MM.1S (cell line): ENCODE data around the gene PTPRN2.

ENCODE experiments used
- DNase-seq: peaks from one replicate; pipeline ENCODE4 v3.0.0-alpha.2; 2015
- H2AFZ ChIP-seq: fragments of 300-600 bp; sonication (generic); 2 replicates; pipeline ENCODE4 v1.6.0; 2016; ENCODE audit warnings: antibody characterized with exemption, low read length
- H3F3A ChIP-seq: fragments of 300-600 bp; sonication (generic); 2 replicates; pipeline ENCODE4 v1.6.1; 2016; ENCODE audit warnings: mild to moderate bottlenecking, antibody characterized with exemption, low read length, moderate library complexity, mixed read lengths; ENCODE audit not compliant: insufficient read depth
- H3K27ac ChIP-seq: fragments of 300-600 bp; sonication (generic); 2 replicates; pipeline ENCODE4 v1.5.1; 2016; ENCODE audit warnings: mild to moderate bottlenecking, low read length
- H3K27me3 ChIP-seq: fragments of 300-600 bp; sonication (generic); replicated peaks from 2 replicates; pipeline ENCODE4 v1.6.0; 2016; ENCODE audit warnings: low read length; ENCODE audit not compliant: insufficient read depth
- H3K36me3 ChIP-seq: fragments of 300-600 bp; sonication (generic); replicated peaks from 2 replicates; pipeline ENCODE4 v1.6.1; 2016; ENCODE audit warnings: mild to moderate bottlenecking, low read length, mixed read lengths; ENCODE audit not compliant: insufficient read depth
- H3K4me1 ChIP-seq: fragments of 300-600 bp; sonication (generic); 2 replicates; pipeline ENCODE4 v1.6.1; 2016; ENCODE audit warnings: low read length, mixed read lengths
- H3K4me2 ChIP-seq: fragments of 300-600 bp; sonication (generic); 2 replicates; pipeline ENCODE4 v1.6.0; 2016; ENCODE audit warnings: low read depth, low read length
- H3K4me3 ChIP-seq: fragments of 300-600 bp; sonication (generic); 2 replicates; pipeline ENCODE4 v1.5.1; 2016; ENCODE audit warnings: low read length, mixed read lengths
- H3K79me2 ChIP-seq: fragments of 300-600 bp; sonication (generic); 2 replicates; pipeline ENCODE4 v1.6.1; 2016; ENCODE audit warnings: mixed run types, low read length, mixed read lengths
- H3K9ac ChIP-seq: fragments of 300-600 bp; sonication (generic); 2 replicates; pipeline ENCODE4 v1.6.1; 2016; ENCODE audit warnings: low read length, mixed read lengths
- H3K9me2 ChIP-seq: fragments of 300-600 bp; sonication (generic); replicated peaks from 2 replicates; pipeline ENCODE4 v1.6.1; 2016; ENCODE audit warnings: mild to moderate bottlenecking, low read length, mixed read lengths; ENCODE audit not compliant: insufficient read depth
- H3K9me3 ChIP-seq: fragments of 300-600 bp; sonication (generic); replicated peaks from 2 replicates; pipeline ENCODE4 v1.6.1; 2016; ENCODE audit warnings: mild to moderate bottlenecking, low read length, mixed read lengths; ENCODE audit not compliant: insufficient read depth
- H4K20me1 ChIP-seq: fragments of 300-600 bp; sonication (generic); 2 replicates; pipeline ENCODE4 v1.6.1; 2016; ENCODE audit warnings: mild to moderate bottlenecking, low read length, moderate library complexity, mixed read lengths; ENCODE audit not compliant: insufficient read depth
- EZH2 ChIP-seq: fragments of 300-600 bp; sonication (generic); optimal IDR thresholded peaks from 2 replicates; pipeline ENCODE3; 2017; ENCODE audit warnings: low read depth, mild to moderate bottlenecking, antibody characterized with exemption, low read length, mixed read lengths
- EZH2phosphoT487 ChIP-seq: fragments of 300-600 bp; sonication (generic); IDR thresholded peaks from 2 replicates; pipeline ENCODE4 v1.6.1; 2018; ENCODE audit warnings: antibody characterized with exemption, low read length
- TF ChIP-seq, protein P1 (sequence below): fragments of 300-600 bp; sonication (generic); IDR thresholded peaks from 2 replicates; pipeline ENCODE4 v1.5.1; 2016; ENCODE audit warnings: antibody characterized with exemption, low read length, mixed read lengths

PTPRN2 gene

DNA sequence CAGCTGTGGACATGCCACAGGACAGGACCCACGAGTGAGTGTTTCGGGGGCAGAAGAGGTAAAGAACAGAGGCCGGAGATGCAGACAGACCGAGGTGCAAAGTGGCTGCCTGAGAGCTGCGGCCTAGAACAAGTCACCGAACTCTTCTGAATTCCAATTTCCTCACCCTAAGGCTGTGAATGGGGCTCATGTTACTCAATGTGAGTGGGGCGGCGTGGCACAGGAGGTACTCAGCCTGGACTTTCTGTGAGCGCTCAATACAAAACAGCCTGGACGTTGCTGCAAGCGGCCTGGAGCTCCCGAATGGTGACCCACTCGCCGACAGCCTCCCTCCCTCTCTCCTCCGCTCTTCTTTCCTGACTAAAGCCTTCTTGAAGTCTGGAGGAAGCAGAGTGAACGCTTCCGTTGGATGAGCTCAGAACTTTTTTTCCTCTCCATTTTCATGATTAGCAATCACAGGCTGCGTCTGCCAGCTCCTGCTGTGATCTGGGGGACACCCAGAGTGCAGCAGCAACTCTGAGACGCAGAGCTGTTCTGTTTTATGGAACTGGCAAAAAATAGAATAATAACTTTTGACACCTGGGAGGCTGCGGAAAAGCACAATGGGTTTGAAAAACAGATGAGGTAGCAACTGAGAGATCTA, 108.5 kb downstream of the PTPRN2 start:
- Histone ChIP-seq H3K27ac (no peak overlapping the region), H3K27me3 (peaks cover 98% of the 10 kb centered on the region), H3K9ac (no peak overlapping the region), H3F3A (no peaks in the 10 kb centered on the region), H3K4me2 (no peak overlapping the region), H3K9me3 (no peaks in the 10 kb centered on the region), H3K79me2 (no peaks in the 10 kb centered on the region), H4K20me1 (no peaks in the 10 kb centered on the region), H3K4me1 (no peaks in the 10 kb centered on the region), H3K4me3 (no peak overlapping the region), H3K9me2 (no peaks in the 10 kb centered on the region), H2AFZ (no peak overlapping the region), H3K36me3 (no peaks in the 10 kb centered on the region)
- TF ChIP-seq, protein P1, sequence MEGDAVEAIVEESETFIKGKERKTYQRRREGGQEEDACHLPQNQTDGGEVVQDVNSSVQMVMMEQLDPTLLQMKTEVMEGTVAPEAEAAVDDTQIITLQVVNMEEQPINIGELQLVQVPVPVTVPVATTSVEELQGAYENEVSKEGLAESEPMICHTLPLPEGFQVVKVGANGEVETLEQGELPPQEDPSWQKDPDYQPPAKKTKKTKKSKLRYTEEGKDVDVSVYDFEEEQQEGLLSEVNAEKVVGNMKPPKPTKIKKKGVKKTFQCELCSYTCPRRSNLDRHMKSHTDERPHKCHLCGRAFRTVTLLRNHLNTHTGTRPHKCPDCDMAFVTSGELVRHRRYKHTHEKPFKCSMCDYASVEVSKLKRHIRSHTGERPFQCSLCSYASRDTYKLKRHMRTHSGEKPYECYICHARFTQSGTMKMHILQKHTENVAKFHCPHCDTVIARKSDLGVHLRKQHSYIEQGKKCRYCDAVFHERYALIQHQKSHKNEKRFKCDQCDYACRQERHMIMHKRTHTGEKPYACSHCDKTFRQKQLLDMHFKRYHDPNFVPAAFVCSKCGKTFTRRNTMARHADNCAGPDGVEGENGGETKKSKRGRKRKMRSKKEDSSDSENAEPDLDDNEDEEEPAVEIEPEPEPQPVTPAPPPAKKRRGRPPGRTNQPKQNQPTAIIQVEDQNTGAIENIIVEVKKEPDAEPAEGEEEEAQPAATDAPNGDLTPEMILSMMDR: no peak
- TF ChIP-seq EZH2 (no peak), EZH2phosphoT487 (no peak)
- no peak for DNase-seq

DNA sequence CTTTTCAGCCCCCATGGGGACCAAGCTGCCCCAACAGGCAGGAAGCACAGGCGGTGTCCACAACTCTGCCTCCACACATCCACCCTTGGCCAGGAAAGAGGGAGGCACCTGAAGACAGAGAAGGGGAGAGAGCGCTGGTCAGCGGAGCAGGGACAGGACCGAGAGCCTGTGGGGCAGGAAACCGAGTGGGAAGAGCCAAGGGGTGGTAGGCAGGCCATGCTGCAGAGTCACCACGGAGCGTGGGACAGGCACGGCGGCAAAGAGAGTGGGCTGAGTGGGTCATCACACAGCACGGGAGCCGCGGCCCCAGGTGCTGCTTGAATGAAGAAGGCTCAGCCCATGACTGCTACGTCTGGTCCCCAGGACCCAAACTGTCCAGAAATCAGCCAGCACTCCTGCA, 109.8 kb downstream of the PTPRN2 start:
- H3K9me2 ChIP-seq: no peaks in the 10 kb centered on the region
- no peak overlapping the region for H3K4me3 ChIP-seq
- H3K9ac ChIP-seq: no peak overlapping the region
- no peaks in the 10 kb centered on the region for H3F3A ChIP-seq
- H3K27ac ChIP-seq: no peak overlapping the region
- no peak overlapping the region for H3K4me2 ChIP-seq
- TF ChIP-seq EZH2 (no peak), EZH2phosphoT487 (no peak)
- TF ChIP-seq, protein P1: no peak
- peaks cover 95% of the 10 kb centered on the region for H3K27me3 ChIP-seq
- 0 out of 2 replicates have a peak, but pooled peaks cover 5% of the 10 kb centered on the region for H3K4me1 ChIP-seq
- H3K9me3 ChIP-seq: no peaks in the 10 kb centered on the region
- no peaks in the 10 kb centered on the region for H3K36me3 ChIP-seq
- no peaks in the 10 kb centered on the region for H3K79me2 ChIP-seq
- no peak overlapping the region for H2AFZ ChIP-seq
- H4K20me1 ChIP-seq: no peaks in the 10 kb centered on the region
- DNase-seq: no peak

DNA sequence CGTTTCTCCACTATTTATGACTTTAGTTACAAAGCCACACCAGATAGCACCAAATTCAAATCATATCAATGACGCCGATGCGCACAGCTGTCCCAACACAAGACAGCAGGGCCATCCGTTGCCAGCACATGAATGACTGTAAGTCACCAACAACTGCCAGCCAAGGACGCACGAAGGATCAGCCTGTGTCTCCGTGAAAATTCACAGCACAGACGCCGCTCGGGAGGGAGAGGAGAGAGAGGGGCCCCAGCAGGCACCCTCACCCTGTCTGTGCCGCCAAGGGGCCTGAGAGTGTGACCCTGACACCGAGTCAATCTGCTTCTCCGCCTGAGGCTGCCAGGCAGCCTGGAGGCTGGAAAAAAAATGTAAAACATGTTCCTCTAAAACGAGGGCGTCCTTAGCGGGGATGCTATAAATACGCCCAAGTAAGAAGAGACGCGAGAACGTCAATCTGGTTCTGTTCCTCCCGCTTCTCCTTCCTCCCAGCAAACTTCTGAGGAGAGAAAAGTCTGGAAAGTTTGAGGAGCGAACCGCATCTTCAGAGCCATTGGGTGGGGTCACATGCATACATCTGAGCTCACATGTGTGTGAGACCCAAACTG, 111.2 kb downstream of the PTPRN2 start:
- H3K9ac ChIP-seq: no peak overlapping the region
- H3K4me2 ChIP-seq: no peak overlapping the region
- no peaks in the 10 kb centered on the region for H3K9me2 ChIP-seq
- no peaks in the 10 kb centered on the region for H3K79me2 ChIP-seq
- no peaks in the 10 kb centered on the region for H3K9me3 ChIP-seq
- H4K20me1 ChIP-seq: no peaks in the 10 kb centered on the region
- no peak overlapping the region for H2AFZ ChIP-seq
- TF ChIP-seq EZH2 (no peak), EZH2phosphoT487 (no peak)
- TF ChIP-seq, protein P1: no peak
- H3K36me3 ChIP-seq: no peaks in the 10 kb centered on the region
- no peak overlapping the region for H3K27ac ChIP-seq
- no peaks in the 10 kb centered on the region for H3F3A ChIP-seq
- H3K27me3 ChIP-seq: peaks cover 88% of the 10 kb centered on the region
- no peak for DNase-seq
- 0 out of 2 replicates have a peak, but pooled peaks cover 6% of the 10 kb centered on the region for H3K4me1 ChIP-seq
- H3K4me3 ChIP-seq: no peak overlapping the region
